HepG2 (cell line): ENCODE measurements around the gene SNX11. TPM values are rescaled to one million over a fixed set of nuclear protein-coding genes. Genes with fewer than 3 reads are reported as not detected.

ENCODE experiments used
- ARHGAP35 ChIP-seq: sonication (generic); formaldehyde crosslinking; IDR thresholded peaks from 2 replicates; pipeline ENCODE4 v1.9.0; 2022; ENCODE audit warnings: mild to moderate bottlenecking, inconsistent platforms, moderate library complexity, missing genetic modification reagents, borderline replicate concordance
- BRD4 ChIP-seq: sonication (generic); formaldehyde crosslinking; IDR thresholded peaks from 2 replicates; pipeline ENCODE4 v1.4.0; 2020; ENCODE audit warnings: missing genetic modification reagents
- CAMTA2 ChIP-seq: sonication (generic); formaldehyde crosslinking; IDR thresholded peaks from 2 replicates; pipeline ENCODE4 v1.4.0; 2020; ENCODE audit warnings: mild to moderate bottlenecking, missing genetic modification reagents, borderline replicate concordance
- E2F1 ChIP-seq: sonication (generic); formaldehyde crosslinking; IDR thresholded peaks from 2 replicates; pipeline ENCODE4 v1.5.0; 2020; ENCODE audit warnings: missing genetic modification reagents
- ETS1 ChIP-seq: sonication (generic); formaldehyde crosslinking; IDR thresholded peaks from 2 replicates; pipeline ENCODE4 v1.4.0; 2020; ENCODE audit warnings: missing genetic modification reagents
- HIVEP1 ChIP-seq: sonication (generic); formaldehyde crosslinking; IDR thresholded peaks from 2 replicates; pipeline ENCODE4 v1.4.0; 2020; ENCODE audit warnings: mild to moderate bottlenecking, missing genetic modification reagents
- JDP2 ChIP-seq: sonication (generic); formaldehyde crosslinking; IDR thresholded peaks from 2 replicates; pipeline ENCODE4 v1.8.1; 2022; ENCODE audit warnings: missing genetic modification reagents, borderline replicate concordance
- MAF1 ChIP-seq: sonication (generic); formaldehyde crosslinking; IDR thresholded peaks from 2 replicates; pipeline ENCODE4 v1.5.0; 2020; ENCODE audit warnings: missing genetic modification reagents, borderline replicate concordance
- POLR2AphosphoS5 ChIP-seq: IDR thresholded peaks from 2 replicates; pipeline ENCODE4 v1.6.1; 2012; ENCODE audit warnings: low read depth, low read length
- TARDBP ChIP-seq: sonication (generic); formaldehyde crosslinking; IDR thresholded peaks from 2 replicates; pipeline ENCODE4 v1.8.0; 2022; ENCODE audit warnings: mild to moderate bottlenecking, missing genetic modification reagents
- THAP11 ChIP-seq: IDR thresholded peaks from 2 replicates; pipeline ENCODE4 v1.6.1; 2016; ENCODE audit warnings: missing biosample characterization, missing genetic modification reagents
- TSC22D2 ChIP-seq: sonication (generic); formaldehyde crosslinking; IDR thresholded peaks from 2 replicates; pipeline ENCODE4 v1.5.1; 2020; ENCODE audit warnings: missing genetic modification reagents, mild to moderate bottlenecking, borderline replicate concordance
- YEATS4 ChIP-seq: sonication (generic); formaldehyde crosslinking; IDR thresholded peaks from 2 replicates; pipeline ENCODE4 v1.4.0; 2020; ENCODE audit warnings: missing genetic modification reagents, borderline replicate concordance
- ZKSCAN1 ChIP-seq: fragments of 150-350 bp; IDR thresholded peaks from 2 replicates; pipeline ENCODE4 v1.6.1; 2014; ENCODE audit warnings: low read length
- ZNF10 ChIP-seq: sonication (generic); formaldehyde crosslinking; IDR thresholded peaks from 2 replicates; pipeline ENCODE4 v1.4.0; 2020; ENCODE audit warnings: mild to moderate bottlenecking, low read depth, missing genetic modification reagents, borderline replicate concordance
- ZNF383 ChIP-seq: sonication (generic); formaldehyde crosslinking; IDR thresholded peaks from 2 replicates; pipeline ENCODE4 v1.4.0; 2020; ENCODE audit warnings: missing genetic modification reagents, mild to moderate bottlenecking, borderline replicate concordance
- ZNF44 ChIP-seq: sonication (generic); formaldehyde crosslinking; IDR thresholded peaks from 2 replicates; pipeline ENCODE4 v1.5.1; 2020; ENCODE audit warnings: mild to moderate bottlenecking, missing genetic modification reagents
- ZNF512 ChIP-seq: sonication (generic); formaldehyde crosslinking; IDR thresholded peaks from 2 replicates; pipeline ENCODE4 v1.4.0; 2020; ENCODE audit warnings: mild to moderate bottlenecking, missing genetic modification reagents
- ZNF577 ChIP-seq: sonication (generic); formaldehyde crosslinking; IDR thresholded peaks from 2 replicates; pipeline ENCODE4 v1.4.0; 2020; ENCODE audit warnings: mild to moderate bottlenecking, low read depth, missing genetic modification reagents, borderline replicate concordance
- ZNF670 ChIP-seq: sonication (generic); formaldehyde crosslinking; IDR thresholded peaks from 2 replicates; pipeline ENCODE4 v1.8.0; 2022; ENCODE audit warnings: mild to moderate bottlenecking, missing genetic modification reagents, borderline replicate concordance
- ZNF850 ChIP-seq: sonication (generic); formaldehyde crosslinking; conservative IDR thresholded peaks from 2 replicates; pipeline ENCODE4 v1.9.0; 2021; ENCODE audit warnings: mild to moderate bottlenecking, missing genetic modification reagents
- ZSCAN9 ChIP-seq: IDR thresholded peaks from 2 replicates; pipeline ENCODE4 v1.6.1; 2016; ENCODE audit warnings: borderline replicate concordance
- polyA plus RNA-seq, 8 experiments: library from polyadenylated mRNA; depleted of rRNA in 3 of 8; stranded (reverse) in 7 of 8; unstranded in 1 of 8; fragments of >200 nt; fragmentation: Illumina TruSeq in 4 of 8; extraction: Trizol in 4 of 8; gene quantifications; 2 replicates each; pipeline versions ENCODE4 v1.2.1 to v1.2.3, GENCODE V29; 2011 to 2016; ENCODE audit warnings: low read depth in 4 of 8, missing spikeins in 1 of 8, mixed read lengths in 1 of 8; ENCODE audit not compliant: insufficient read depth in 1 of 8
- total RNA-seq, 5 experiments: library from RNA; depleted of rRNA; stranded (reverse); fragments of >200 nt; fragmentation: Illumina TruSeq; extraction: Trizol; gene quantifications; 2 replicates each; pipeline ENCODE4 v1.2.3, GENCODE V29; 2016; ENCODE audit warnings: low read depth in 1 of 5
- TF ChIP-seq, protein P1 (sequence below): sonication (generic); formaldehyde crosslinking; IDR thresholded peaks from 2 replicates; pipeline ENCODE4 v1.4.0; 2020; ENCODE audit warnings: missing genetic modification reagents, borderline replicate concordance
- TF ChIP-seq, protein P2 (sequence below): IDR thresholded peaks from 2 replicates; pipeline ENCODE4 v1.6.1; 2016; ENCODE audit warnings: missing biosample characterization, missing genetic modification reagents, low read depth

SNX11 gene
- total and polyA plus RNA-seq, 2 of the 13 experiments (the other 11 are each of a cell fraction or from before 2014, with no cell fraction given) = 12.9 to 14.0 TPM

GRCh38 chr17:48100591-48101011 is 7.0 kb upstream of the SNX11 start (continued):
- TF ChIP-seq TSC22D2 (CRISPR knock-in tag) = no peak
- no peak; the same call in 1 of the 2 replicates for TF ChIP-seq CAMTA2
- no peak for TF ChIP-seq ZNF10
- no peak for TF ChIP-seq YEATS4 (CRISPR knock-in tag)
- TF ChIP-seq ZNF850 (CRISPR knock-in tag) = 0 out of 2 replicates have a peak, but pooled peaks have one; percentile 48
- TF ChIP-seq THAP11 (CRISPR knock-in tag) = no peak
- TF ChIP-seq MAF1 = no peak
- TF ChIP-seq TARDBP = no peak
- TF ChIP-seq ARHGAP35 (CRISPR knock-in tag) = no peak
- no peak for TF ChIP-seq ZNF670 (CRISPR knock-in tag)
- TF ChIP-seq ZNF512 (CRISPR knock-in tag) = peak; percentile 53; the same call in 1 of the 2 replicates
- no peak for TF ChIP-seq ETS1 (CRISPR knock-in tag)
- TF ChIP-seq ZNF577 = no peak
- TF ChIP-seq HIVEP1 = 0 out of 2 replicates have a peak, but pooled peaks have one; percentile 81
- TF ChIP-seq ZNF383 (CRISPR knock-in tag) = no peak
- TF ChIP-seq ZSCAN9 (CRISPR knock-in tag) = no peak; the same call in 1 of the 2 replicates
- TF ChIP-seq, protein P1, sequence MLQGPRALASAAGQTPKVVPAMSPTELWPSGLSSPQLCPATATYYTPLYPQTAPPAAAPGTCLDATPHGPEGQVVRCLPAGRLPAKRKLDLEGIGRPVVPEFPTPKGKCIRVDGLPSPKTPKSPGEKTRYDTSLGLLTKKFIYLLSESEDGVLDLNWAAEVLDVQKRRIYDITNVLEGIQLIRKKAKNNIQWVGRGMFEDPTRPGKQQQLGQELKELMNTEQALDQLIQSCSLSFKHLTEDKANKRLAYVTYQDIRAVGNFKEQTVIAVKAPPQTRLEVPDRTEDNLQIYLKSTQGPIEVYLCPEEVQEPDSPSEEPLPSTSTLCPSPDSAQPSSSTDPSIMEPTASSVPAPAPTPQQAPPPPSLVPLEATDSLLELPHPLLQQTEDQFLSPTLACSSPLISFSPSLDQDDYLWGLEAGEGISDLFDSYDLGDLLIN = no peak
- TF ChIP-seq ZKSCAN1 = no peak
- no peak for TF ChIP-seq JDP2 (CRISPR knock-in tag)
- TF ChIP-seq E2F1 (CRISPR knock-in tag) = no peak
- no peak for TF ChIP-seq BRD4 (CRISPR knock-in tag)
- TF ChIP-seq, protein P2, sequence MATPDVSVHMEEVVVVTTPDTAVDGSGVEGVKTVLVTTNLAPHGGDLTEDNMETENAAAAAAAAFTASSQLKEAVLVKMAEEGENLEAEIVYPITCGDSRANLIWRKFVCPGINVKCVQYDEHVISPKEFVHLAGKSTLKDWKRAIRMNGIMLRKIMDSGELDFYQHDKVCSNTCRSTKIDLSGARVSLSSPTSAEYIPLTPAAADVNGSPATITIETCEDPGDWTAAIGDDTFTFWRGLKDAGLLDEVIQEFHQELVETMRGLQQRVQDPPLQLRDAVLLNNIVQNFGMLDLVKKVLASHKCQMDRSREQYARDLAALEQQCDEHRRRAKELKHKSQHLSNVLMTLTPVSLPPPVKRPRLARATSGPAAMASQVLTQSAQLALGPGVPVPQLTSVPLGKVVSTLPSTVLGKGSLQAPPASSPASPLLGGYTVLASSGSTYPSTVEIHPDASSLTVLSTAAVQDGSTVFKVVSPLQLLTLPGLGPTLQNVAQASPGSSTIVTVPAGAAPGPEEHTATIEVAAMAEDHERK (CRISPR knock-in tag) = no peak
- TF ChIP-seq ZNF44 (CRISPR knock-in tag) = no peak
- no peak for TF ChIP-seq POLR2AphosphoS5
